Thyroid gland (tissue), 4 donors: ENCODE data around the gene FOXP1.

ENCODE experiments used
- CTCF ChIP-seq, 6 experiments: fragments of 200-600 bp in 3 of 6; fragments of 450-650 bp in 3 of 6; sonication (generic) in 3 of 6; IDR thresholded peaks; one replicate each; pipeline ENCODE4 v1.5.1; 2016 to 2019; ENCODE audit warnings: antibody characterized with exemption in 6 of 6, mild to moderate bottlenecking in 2 of 6, inconsistent platforms in 1 of 6, moderate library complexity in 1 of 6
- POLR2A ChIP-seq, 2 donors: fragments of 450-650 bp; IDR thresholded peaks; one replicate each; pipeline ENCODE4 v1.6.1; 2017; ENCODE audit warnings: antibody characterized with exemption in 2 of 2, mild to moderate bottlenecking in 2 of 2, moderate library complexity in 1 of 2

GRCh38 chr3:70988111-70988510, 595.4 kb downstream of the FOXP1 start:
- no peak for TF ChIP-seq POLR2A (IDR thresholded peaks at IDR 0.05)
- no peak for TF ChIP-seq CTCF (IDR thresholded peaks at IDR 0.05)
